HG03280 (cell line): ENCODE data around the gene RD3L.
A peak's percentile ranks its signal among the peaks of the same experiment; 100 is the strongest.
"Not testable (repeated sequence)": the region's sequence is repeated elsewhere in the genome, so short reads cannot be mapped to it uniquely, and the experiment has no call there.

Experiments
- ATAC-seq: cut with Tn5 transposase; IDR thresholded peaks from one replicate; pipeline ENCODE4 v1.9.1; 2021; ENCODE audit warnings: mild to moderate bottlenecking, moderate library complexity; ENCODE audit not compliant: unreplicated experiment

RD3L gene

GRCh38 chr14:103928011-103928890 is 14.1 kb downstream of the RD3L start, which contains the start of gene TDRD9:
TDRD9 (plus strand) TSS chr14:103928456; CDS start chr14:103928510, 54 bp downstream.
- ATAC-seq = no peak

GRCh38 chr14:103927566-103927965 is 14.8 kb downstream of the RD3L start:
- ATAC-seq = no peak

- no peak for ATAC-seq
Observed at GRCh38 chr14:103925316-103925715, 17.0 kb downstream of the RD3L start.

GRCh38 chr14:103923863-103924262 is 18.5 kb downstream of the RD3L start:
- ATAC-seq = no peak

GRCh38 chr14:103921855-103922200 is 20.5 kb downstream of the RD3L start:
- not testable (repeated sequence) for ATAC-seq

- ATAC-seq = peak; percentile 95
Observed at GRCh38 chr14:103920981-103921854, 21.1 kb downstream of the RD3L start.

- no peak for ATAC-seq
Observed at GRCh38 chr14:103916636-103917262, 25.6 kb downstream of the RD3L start.

- ATAC-seq = no peak
Observed at GRCh38 chr14:103915616-103916015, 26.7 kb downstream of the RD3L start.

GRCh38 chr14:103910984-103911383 is 31.3 kb downstream of the RD3L start:
- ATAC-seq = no peak

GRCh38 chr14:103910262-103910935 is 31.9 kb downstream of the RD3L start:
- no peak for ATAC-seq

GRCh38 chr14:103909531-103910261 is 32.6 kb downstream of the RD3L start:
- ATAC-seq = no peak

- ATAC-seq = no peak
Observed at GRCh38 chr14:103908580-103908979, 33.7 kb downstream of the RD3L start.

- no peak for ATAC-seq
Observed at GRCh38 chr14:103905842-103906456, 36.4 kb downstream of the RD3L start.

- ATAC-seq = no peak
Observed at GRCh38 chr14:103904493-103905107, 37.7 kb downstream of the RD3L start.

GRCh38 chr14:103899833-103900232 is 42.5 kb downstream of the RD3L start:
- ATAC-seq = no peak

GRCh38 chr14:103899316-103899715 is 43.0 kb downstream of the RD3L start:
- no peak for ATAC-seq

GRCh38 chr14:103898711-103899110 is 43.6 kb downstream of the RD3L start:
- ATAC-seq = no peak

- ATAC-seq = no peak
Observed at GRCh38 chr14:103898204-103898603, 44.1 kb downstream of the RD3L start.
